Measurements from ENCODE around the gene NEURL2. TPM values are rescaled to one million over a fixed set of nuclear protein-coding genes. Genes with fewer than 3 reads are reported as not detected.
A peak's percentile ranks its signal among the peaks of the same experiment; 100 is the strongest.

NEURL2 gene
- total and polyA plus RNA-seq, 4 donors: 1.5 to 8.3 (median 4.9) TPM

- Histone ChIP-seq H3K9ac (ENCODE audit: insufficient read depth in 1 of 2, low read length in 2 of 2) (peak within 1 kb of the TSS in 1 of 2 donors; percentile 61), H3K4me1 (ENCODE audit: control insufficient read depth in 5 of 5, insufficient read depth in 5 of 5, low read length in 5 of 5) (peaks cover 0 to 12% (median 4%) of the 10 kb centered on the region in 5 donors), H3K9me3 (ENCODE audit: control insufficient read depth in 4 of 4, insufficient read depth in 3 of 4, low read length in 3 of 4) (no peaks in the 10 kb centered on the region), H3K27ac (ENCODE audit: low read depth in 1 of 2, low read length in 1 of 2) (peak within 1 kb of the TSS; percentile 3 to 93), H3K4me3 (peak within 1 kb of the TSS; percentile 40), H3K36me3 (ENCODE audit: control insufficient read depth in 4 of 4, insufficient read depth in 4 of 4, low read length in 4 of 4) (peaks cover 0 to 2% (median 0%) of the 10 kb centered on the region in 4 donors), H3K27me3 (ENCODE audit: control insufficient read depth in 3 of 3, insufficient read depth in 3 of 3, low read length in 2 of 3) (no peaks in the 10 kb centered on the region)
- peak; percentile 17 for ATAC-seq (ENCODE audit: insufficient read depth, low FRiP score)
- TF ChIP-seq, protein P1, sequence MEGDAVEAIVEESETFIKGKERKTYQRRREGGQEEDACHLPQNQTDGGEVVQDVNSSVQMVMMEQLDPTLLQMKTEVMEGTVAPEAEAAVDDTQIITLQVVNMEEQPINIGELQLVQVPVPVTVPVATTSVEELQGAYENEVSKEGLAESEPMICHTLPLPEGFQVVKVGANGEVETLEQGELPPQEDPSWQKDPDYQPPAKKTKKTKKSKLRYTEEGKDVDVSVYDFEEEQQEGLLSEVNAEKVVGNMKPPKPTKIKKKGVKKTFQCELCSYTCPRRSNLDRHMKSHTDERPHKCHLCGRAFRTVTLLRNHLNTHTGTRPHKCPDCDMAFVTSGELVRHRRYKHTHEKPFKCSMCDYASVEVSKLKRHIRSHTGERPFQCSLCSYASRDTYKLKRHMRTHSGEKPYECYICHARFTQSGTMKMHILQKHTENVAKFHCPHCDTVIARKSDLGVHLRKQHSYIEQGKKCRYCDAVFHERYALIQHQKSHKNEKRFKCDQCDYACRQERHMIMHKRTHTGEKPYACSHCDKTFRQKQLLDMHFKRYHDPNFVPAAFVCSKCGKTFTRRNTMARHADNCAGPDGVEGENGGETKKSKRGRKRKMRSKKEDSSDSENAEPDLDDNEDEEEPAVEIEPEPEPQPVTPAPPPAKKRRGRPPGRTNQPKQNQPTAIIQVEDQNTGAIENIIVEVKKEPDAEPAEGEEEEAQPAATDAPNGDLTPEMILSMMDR (IDR thresholded peaks at IDR 0.05; ENCODE audit: control extremely low read depth, extremely low read depth): no peak
- DNase-seq: peak; percentile 89 to 92 (median 89)
- 1% methylated on average over 53 to 58 of the region's 58 CpGs for WGBS, 2 donors
Measured at GRCh38 chr20:45911486-45912343, 20.7 kb upstream of the NEURL2 start, which contains the start of gene PLTP. TSS of gene PLTP (minus strand) at chr20:45912155. CDS start at chr20:45911452, 703 bp downstream.

GRCh38 chr20:45910670-45911485 is 19.9 kb upstream of the NEURL2 start:
- 1 to 2% methylated on average over 43 of the region's 43 CpGs for WGBS, 2 donors
- no peaks in the 10 kb centered on the region for H3K9me3 ChIP-seq (ENCODE audit: control insufficient read depth in 4 of 4, insufficient read depth in 3 of 4, low read length in 3 of 4)
- peak; percentile 89 for ATAC-seq (ENCODE audit: insufficient read depth, low FRiP score)
- no peaks in the 10 kb centered on the region for H3K27me3 ChIP-seq (ENCODE audit: control insufficient read depth in 3 of 3, insufficient read depth in 3 of 3, low read length in 2 of 3)
- H3K9ac ChIP-seq (ENCODE audit: insufficient read depth in 1 of 2, low read length in 2 of 2): no peak overlapping the region
- peak overlapping the region; percentile 40 for H3K4me3 ChIP-seq
- TF ChIP-seq, protein P1 (IDR thresholded peaks at IDR 0.05; ENCODE audit: control extremely low read depth, extremely low read depth): no peak
- peaks cover 0 to 12% (median 4%) of the 10 kb centered on the region in 5 donors for H3K4me1 ChIP-seq (ENCODE audit: control insufficient read depth in 5 of 5, insufficient read depth in 5 of 5, low read length in 5 of 5)
- peak overlapping the region; percentile 3 to 93 for H3K27ac ChIP-seq (ENCODE audit: low read depth in 1 of 2, low read length in 1 of 2)
- H3K36me3 ChIP-seq (ENCODE audit: control insufficient read depth in 4 of 4, insufficient read depth in 4 of 4, low read length in 4 of 4): peaks cover 0 to 2% (median under 1%) of the 10 kb centered on the region in 4 donors
- DNase-seq: peak; percentile 98

- Histone ChIP-seq H3K27me3 (ENCODE audit: control insufficient read depth in 3 of 3, insufficient read depth in 3 of 3, low read length in 2 of 3) (no peaks in the 10 kb centered on the region), H3K4me3 (no peak overlapping the region), H3K4me1 (ENCODE audit: control insufficient read depth in 5 of 5, insufficient read depth in 5 of 5, low read length in 5 of 5) (peaks cover 0 to 12% (median 4%) of the 10 kb centered on the region in 5 donors), H3K9ac (ENCODE audit: insufficient read depth in 1 of 2, low read length in 2 of 2) (no peak overlapping the region), H3K27ac (ENCODE audit: low read depth in 1 of 2, low read length in 1 of 2) (no peak overlapping the region), H3K36me3 (ENCODE audit: control insufficient read depth in 4 of 4, insufficient read depth in 4 of 4, low read length in 4 of 4) (peaks cover 0 to 5% (median under 1%) of the 10 kb centered on the region in 4 donors), H3K9me3 (ENCODE audit: control insufficient read depth in 4 of 4, insufficient read depth in 3 of 4, low read length in 3 of 4) (no peaks in the 10 kb centered on the region)
- DNase-seq (no peak), ATAC-seq (ENCODE audit: insufficient read depth, low FRiP score) (no peak)
- WGBS, 2 donors: 76% methylated on average over 21 to 22 of the region's 22 CpGs
- TF ChIP-seq, protein P1 (IDR thresholded peaks at IDR 0.05; ENCODE audit: control extremely low read depth, extremely low read depth): no peak
Measured at GRCh38 chr20:45909817-45910669, 19.0 kb upstream of the NEURL2 start.

All from lung (tissue), 12 donors.